ENCODE results near the gene GPR158.

DNA sequence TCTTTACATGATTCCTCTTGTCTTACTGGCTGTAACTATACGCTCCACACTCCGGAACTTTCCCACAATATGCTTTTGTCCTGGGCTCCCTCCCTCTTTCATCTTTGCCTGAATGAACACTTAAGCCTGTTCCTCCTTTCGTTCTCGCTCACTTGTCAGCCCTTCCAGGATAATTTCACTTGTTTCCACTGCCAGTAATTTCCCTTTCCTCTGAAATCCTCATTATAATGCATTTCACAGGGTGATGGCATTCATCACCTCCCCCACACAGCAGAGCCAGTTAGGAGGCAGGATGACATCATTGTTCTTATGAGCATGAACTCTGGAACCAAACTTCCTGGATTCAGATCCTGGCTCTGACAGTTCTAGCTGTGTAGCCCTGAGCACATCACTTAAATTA, 372.6 kb downstream of the GPR158 start:
- TF ChIP-seq EP300 (IDR thresholded peaks at IDR 0.05; ENCODE audit: low read length) (no peak), POLR2A (conservative IDR thresholded peaks at IDR 0.05) (no peak), POLR2AphosphoS5 (IDR thresholded peaks at IDR 0.05; ENCODE audit: control insufficient read depth, insufficient read depth, low read depth, low read length) (no peak), ZNF717 (CRISPR knock-in tag; IDR thresholded peaks at IDR 0.05) (no peak), MIER1 (IDR thresholded peaks at IDR 0.05; ENCODE audit: low read depth) (no peak), ZFX (CRISPR knock-in tag; IDR thresholded peaks at IDR 0.05) (no peak), ZFP36 (IDR thresholded peaks at IDR 0.05; ENCODE audit: low read depth, low read length, partially characterized antibody) (no peak)
- TF ChIP-seq, protein P1, sequence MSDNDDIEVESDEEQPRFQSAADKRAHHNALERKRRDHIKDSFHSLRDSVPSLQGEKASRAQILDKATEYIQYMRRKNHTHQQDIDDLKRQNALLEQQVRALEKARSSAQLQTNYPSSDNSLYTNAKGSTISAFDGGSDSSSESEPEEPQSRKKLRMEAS (CRISPR knock-in tag; IDR thresholded peaks at IDR 0.05): no peak
- TF ChIP-seq, protein P2, sequence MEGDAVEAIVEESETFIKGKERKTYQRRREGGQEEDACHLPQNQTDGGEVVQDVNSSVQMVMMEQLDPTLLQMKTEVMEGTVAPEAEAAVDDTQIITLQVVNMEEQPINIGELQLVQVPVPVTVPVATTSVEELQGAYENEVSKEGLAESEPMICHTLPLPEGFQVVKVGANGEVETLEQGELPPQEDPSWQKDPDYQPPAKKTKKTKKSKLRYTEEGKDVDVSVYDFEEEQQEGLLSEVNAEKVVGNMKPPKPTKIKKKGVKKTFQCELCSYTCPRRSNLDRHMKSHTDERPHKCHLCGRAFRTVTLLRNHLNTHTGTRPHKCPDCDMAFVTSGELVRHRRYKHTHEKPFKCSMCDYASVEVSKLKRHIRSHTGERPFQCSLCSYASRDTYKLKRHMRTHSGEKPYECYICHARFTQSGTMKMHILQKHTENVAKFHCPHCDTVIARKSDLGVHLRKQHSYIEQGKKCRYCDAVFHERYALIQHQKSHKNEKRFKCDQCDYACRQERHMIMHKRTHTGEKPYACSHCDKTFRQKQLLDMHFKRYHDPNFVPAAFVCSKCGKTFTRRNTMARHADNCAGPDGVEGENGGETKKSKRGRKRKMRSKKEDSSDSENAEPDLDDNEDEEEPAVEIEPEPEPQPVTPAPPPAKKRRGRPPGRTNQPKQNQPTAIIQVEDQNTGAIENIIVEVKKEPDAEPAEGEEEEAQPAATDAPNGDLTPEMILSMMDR (IDR thresholded peaks at IDR 0.05 in 2 of 3, conservative IDR thresholded peaks at IDR 0.05 in 1 of 3; ENCODE audit: insufficient read depth in 2 of 3, low read depth in 1 of 3, low read length in 3 of 3): no peak
